GM12891 (cell line): ENCODE measurements around the gene FAM89B.

Source experiments
- POLR2A ChIP-seq: IDR thresholded peaks from 2 replicates; pipeline ENCODE4 v1.6.1; 2011; ENCODE audit warnings: low read depth, low read length, control low read depth
- POLR2AphosphoS5 ChIP-seq: IDR thresholded peaks from 2 replicates; pipeline ENCODE4 v1.6.1; 2011; ENCODE audit warnings: low read depth, low read length, control low read depth
- POU2F2 ChIP-seq: IDR thresholded peaks from 2 replicates; pipeline ENCODE4 v1.6.1; 2011; ENCODE audit warnings: low read depth, mild to moderate bottlenecking, control low read depth, low read length, moderate library complexity

- no peak for TF ChIP-seq POLR2AphosphoS5
- TF ChIP-seq POLR2A, result no peak
- no peak for TF ChIP-seq POU2F2
Observed at GRCh38 chr11:65548395-65548794, 23.9 kb upstream of the FAM89B start.
